GM19240 (cell line): ENCODE measurements around the gene SAMD4A.
"Not testable (repeated sequence)": the region's sequence is repeated elsewhere in the genome, so short reads cannot be mapped to it uniquely, and the experiment has no call there.

Source experiments
- DNase-seq: peaks from one replicate; pipeline ENCODE4 v3.0.0; 2011; ENCODE audit warnings: low spot score; ENCODE audit not compliant: insufficient read length

The SAMD4A gene

DNA sequence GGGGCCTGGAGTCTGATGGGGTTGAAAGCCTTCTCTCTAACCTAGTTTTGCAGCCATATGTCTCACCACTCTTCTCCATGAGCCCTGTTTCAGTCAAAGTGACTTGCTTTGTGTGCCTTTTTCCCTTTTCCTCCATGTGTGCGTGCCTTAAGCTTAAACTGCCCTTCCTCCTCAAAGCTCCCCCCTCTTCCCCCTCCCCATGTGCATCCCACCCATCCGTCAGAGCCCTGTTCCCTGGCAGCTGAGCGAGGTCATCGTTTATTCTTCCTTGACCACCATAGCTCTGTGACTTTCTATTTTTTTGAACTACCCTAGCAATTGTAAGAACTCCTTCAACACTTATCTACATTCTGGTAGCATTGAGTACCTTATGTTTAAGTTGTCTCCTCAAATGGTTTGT lies 24.9 kb downstream of the SAMD4A start:
- DNase-seq = no peak

DNA sequence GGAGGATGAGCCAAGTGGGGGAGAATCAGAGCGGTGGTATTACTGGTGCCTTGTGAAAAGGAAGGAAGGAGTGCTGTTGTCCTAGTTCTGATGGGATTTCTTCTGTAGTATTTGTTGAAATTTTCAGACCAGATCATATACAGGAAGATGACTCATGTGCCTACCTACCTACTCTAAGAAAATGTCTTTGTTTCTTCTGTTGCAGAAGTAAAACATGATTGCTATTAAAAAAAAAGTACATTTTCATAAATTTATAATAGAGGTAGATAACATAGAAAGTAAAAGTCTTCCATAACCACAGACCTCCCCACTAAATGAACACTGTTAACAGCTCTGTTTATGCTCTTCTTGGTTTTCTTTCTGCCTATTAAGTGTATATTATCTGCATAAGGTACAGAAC lies 26.9 kb downstream of the SAMD4A start:
- no peak for DNase-seq

DNA sequence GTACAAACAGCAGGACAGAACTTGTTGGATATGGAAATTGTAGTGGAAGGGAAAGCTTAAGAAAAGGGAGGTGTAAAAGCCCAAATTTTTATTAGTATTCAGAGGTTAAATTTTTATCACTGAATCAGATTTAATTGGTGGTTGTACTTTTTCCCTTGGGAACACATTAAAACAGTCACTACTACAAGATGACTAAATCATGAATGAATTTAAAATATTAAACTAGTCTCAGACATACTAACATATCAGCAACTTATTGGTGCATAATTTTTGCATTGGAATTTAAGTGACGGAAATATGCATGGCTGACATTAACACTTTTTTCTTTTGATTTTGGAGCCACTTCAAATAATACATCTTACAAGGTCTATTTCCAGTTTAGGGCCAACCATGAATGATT lies 27.6 kb downstream of the SAMD4A start:
- DNase-seq = no peak

DNA sequence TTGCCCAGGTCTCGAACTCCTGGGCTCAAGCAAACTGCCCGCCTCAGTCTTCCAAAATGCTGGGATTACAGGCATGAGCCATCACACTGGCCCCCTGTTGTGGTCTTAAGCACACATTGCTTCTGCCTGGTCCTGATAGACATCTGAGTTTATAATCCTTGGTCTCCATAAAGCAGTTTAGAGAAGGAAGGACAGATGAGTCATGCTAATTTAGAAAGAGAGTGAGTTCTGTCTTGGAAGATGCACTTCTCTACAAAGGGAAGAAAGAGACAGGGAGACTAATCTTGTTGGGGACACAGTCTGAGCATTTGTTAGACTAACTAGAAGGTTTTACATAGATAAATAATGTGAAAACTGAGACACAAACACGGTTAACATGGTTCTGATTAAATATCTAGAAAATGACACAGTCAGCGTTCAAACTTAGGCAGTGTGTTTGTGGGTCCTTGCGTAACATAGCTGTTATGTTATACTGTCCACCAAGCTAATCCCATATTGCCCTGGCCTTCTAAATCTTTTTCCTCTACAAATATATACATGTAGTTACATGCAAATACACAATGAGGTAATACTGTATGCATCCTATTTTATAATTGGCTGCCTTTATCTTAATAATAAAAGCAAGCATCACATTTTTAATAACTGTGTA lies 31.0 kb downstream of the SAMD4A start:
- DNase-seq = no peak

DNA sequence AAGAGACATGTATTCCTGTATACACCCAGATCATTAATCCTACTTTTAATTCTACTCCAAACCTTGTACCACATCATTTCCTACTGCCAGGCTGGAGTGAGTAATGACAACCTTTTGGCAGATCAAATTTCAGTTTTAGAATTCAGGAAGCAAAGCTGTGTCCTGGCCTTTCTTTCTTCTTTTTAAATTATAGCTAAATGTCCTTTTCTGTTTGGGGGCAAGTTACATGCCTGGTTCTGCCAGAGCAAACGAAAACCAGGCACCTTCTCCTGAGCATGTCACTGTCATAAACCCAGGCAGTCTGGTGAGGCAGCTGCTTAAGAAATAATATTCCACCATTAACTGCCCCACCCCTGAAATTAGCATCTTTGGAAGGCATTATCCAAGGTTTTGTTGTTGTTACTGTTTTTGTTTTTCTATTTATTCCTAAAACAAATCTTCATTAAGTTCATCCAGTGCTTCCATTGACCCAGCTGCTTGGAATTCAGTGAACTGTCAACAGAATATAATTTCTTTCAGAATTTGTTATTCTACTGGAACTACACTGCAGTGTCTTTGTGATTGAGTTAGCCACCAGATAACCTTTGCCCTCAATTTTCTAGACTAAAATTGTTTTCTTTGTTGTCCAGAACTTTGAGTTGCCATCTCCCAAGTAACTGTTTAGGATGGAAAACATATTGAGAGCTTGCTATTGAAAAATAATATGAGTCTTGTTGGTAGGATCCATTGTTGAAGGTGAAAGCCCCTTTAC lies 33.2 kb downstream of the SAMD4A start:
- no peak for DNase-seq

DNA sequence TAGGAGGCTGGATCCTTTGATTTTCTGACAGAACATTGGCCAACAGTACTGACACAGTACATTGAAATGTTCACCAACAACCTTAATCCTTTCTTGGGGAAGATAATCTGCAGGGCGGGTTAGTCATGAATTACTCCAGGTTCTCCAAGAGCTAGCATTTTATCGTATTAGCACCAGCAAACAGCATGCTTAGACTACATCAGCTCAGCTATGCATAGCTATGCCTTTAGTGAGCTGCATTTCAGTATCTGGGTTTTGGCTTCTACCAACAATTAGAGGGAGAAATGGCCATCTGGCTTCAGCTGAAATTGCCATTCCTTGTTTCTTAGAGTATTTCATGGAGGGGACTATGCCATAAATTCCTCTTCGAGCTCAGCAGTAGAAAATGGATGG lies 33.8 kb downstream of the SAMD4A start:
- DNase-seq = no peak

DNA sequence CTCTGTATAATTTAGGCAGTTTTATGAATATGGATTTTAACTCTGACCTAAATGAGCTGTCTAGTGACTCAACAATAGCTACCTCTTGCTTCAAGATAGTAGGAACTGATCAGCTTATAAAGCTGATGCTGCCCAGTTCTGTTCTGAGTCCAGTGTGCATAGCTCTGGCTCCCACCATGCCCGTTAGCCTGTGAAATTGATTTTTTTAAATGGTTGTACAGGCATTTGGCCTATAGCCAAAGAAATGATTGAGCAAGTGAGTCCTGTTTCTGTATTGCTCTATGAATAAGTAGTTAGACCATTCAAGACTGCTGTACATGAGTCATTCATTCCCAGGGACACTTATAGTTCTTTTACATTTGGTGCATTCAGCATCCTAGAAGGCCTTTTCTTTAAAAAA lies 36.4 kb downstream of the SAMD4A start:
- no peak for DNase-seq

DNA sequence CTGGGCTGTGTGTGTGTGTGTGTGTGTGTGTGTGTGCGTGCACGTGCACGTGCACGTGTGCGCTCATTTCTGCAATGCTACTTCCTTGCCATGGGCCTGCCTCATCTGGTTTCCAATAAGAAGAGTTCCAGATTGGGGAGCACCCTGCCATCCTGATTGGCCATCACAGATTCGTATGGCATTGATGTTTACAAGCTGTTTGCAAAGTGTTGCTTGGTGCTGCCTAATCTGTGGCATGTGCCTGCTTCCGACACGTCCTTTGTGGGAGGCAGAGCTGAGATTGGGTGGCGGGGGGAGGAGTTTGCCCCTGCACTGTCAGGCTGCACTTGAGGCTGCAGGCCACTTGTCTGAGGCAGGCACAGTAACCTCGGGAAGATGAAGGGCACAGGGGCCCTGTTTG lies 39.2 kb downstream of the SAMD4A start:
- no peak for DNase-seq

DNA sequence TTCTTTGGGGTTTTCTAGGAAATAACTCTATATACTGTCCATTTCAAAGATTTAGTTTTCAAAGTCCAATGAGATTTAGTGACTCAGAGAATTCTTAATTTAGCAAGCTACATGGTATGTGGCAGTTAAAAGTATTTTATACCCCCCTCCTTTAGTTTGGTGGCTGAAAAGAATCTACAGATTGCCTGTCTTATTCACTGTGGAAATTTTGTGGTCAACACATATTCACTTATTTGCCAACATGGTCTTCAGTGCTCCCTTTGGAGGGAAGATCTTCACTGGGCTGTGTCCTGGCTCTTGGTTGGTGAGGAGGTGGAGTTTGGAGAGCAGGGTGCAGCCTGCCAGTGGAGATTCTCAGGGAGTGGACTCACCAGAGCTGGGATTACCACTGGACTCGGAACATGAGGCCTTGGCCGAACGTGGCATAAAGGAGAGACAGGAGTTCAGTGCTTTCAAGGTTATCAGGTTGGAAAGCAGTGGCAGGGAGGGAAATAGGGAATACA lies 39.8 kb downstream of the SAMD4A start:
- no peak for DNase-seq

DNA sequence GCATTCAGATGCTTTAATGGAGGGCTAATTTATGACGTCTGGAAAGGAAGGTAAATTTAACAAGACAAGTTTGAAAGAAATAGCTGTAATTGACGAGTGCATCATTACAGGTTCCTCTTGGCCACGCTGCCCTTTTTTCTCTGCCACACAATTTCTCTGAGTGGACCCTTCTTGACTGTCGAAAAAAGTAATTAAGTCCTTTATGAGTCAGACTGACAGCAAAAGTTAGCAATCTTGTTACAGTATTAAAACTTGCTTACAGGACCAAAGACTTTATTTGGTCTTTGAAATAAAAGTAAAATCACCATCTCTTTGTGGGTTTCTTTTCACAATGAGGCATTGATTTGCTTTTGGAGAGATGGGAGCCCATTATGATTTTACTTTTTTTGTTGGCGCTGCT lies 42.6 kb downstream of the SAMD4A start:
- no peak for DNase-seq

DNA sequence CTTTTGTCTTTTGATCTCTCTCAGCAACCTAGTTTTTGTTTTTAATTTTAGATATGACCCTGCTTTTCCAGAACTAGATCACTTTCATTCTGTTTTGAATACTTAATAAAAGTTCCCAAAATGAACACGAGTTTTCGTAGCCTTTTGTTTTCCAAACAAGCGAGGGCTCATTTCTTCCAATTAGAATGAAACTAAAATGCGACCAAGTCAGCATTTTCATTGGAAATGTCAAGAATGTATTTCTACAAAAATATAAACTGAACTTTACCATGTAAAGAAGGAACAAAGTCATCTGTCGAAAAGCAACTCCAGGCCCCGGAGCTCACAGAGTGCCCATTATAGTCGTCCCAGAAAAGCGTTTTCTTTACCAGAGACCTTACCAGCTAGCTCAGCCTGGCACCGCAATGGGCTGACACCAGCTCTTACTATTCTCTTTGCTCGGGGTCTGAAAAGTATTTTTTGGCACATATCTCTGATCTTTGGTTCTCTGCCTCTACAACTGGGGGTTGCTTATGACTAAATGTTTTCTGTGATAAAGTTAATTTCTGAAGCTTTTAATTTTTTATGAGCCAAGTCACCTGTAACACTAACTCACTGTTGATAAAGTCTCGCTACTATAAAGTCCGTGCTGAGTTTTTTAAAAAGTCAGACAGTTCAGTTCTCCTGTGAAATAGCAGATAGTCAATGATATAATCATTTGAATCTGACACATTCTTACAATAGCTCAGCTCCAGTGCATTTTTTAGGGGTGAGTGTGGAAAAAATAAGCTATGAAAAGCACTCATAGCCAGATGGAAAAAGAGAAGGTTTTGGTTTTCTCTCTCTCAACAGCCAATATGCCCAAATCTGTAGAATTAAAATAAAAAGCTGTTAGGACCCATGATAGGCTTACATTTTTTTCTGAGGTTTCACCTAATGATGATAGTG lies 43.4 kb downstream of the SAMD4A start:
- DNase-seq = no peak

DNA sequence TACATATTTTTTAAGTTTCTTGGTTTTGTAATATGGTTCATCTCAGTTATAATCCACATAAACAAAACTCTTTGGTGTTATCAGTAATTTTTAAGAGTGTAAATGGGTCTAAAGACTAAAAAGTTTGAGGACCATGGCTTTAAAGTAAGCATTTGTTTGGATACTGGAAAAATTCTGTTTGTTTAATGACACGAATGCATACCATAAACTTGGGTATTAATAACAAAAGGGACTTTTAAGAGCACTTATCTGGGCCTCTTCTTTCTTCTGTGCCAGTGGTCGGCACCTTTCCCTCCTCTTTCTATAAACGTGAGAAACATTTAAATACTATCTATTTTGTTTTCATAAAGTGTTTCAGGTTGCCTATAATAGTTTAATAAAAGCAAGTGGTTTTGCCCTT lies 47.4 kb downstream of the SAMD4A start:
- no peak for DNase-seq

DNA sequence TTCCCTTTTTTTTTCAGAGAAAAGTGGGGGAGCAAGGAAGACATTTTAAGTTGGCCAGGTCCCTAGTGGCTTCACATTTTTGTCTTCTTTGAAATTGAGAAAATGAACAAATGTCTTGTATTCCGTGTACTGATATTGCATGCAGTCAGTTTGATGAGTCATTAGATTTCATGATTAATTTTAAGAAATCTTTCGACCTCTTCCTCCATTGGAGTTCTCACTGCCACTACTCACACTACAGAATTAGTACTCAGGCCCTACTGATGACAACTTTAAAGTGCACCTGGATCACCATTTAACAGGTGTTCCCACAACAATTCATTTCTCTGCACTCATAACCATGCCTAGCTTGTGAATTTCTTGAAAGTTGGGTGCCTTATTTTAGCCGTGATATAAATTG lies 50.5 kb downstream of the SAMD4A start:
- DNase-seq = no peak

DNA sequence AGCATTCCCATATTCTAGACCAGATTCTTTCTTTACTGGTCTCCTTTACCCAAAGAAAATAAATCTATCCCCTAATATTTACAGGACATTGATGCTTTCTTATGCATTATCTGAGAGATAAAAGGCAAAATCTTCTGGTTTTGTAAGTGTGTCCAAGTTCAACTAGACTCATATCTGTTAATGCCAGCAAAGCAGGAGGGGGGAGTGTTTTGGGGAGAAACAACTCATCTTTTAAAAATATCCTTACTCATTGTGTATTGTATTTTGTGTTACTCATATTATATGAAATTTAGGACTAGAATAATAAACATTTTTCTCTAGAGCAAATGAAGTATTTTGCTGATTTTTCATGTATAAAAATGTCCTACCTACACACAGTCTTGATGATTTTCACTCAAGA lies 54.8 kb downstream of the SAMD4A start:
- DNase-seq = no peak

DNA sequence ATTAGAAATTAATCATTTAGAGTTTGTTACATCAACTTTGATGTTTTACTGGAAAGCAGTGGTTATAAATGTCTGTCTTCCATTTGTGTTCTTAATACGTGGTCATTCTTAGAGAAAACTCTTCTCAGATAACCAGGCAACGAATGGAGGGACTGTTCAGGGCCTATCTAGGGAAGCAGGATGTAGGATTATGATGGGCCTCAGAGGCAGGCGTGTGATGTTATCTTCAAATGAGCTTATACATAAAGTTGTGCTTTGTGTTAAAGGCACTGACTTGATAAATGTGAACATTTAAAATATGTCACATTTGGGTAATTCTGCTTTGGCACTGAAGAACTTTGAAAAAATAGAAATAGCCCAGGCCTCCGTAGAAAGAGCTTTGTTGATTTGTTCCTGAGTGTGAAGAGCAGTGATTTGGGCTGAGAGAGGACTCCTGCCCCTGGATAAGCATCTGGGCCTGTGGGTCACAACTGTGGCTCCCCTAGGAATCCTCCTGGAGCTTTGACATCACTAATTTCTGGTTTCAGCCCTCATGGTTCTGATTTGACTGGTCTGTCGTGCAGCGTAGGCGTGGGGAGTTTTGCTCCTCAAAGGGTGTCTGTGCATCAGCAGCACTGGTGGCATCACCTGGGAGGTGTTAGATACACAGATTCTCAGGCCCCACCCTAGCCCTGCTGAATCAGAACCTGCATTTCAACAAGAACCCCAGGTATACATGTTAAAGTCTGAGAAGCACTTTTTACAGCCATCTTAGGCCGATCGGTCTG lies 55.4 kb downstream of the SAMD4A start:
- peak; percentile 51 for DNase-seq

DNA sequence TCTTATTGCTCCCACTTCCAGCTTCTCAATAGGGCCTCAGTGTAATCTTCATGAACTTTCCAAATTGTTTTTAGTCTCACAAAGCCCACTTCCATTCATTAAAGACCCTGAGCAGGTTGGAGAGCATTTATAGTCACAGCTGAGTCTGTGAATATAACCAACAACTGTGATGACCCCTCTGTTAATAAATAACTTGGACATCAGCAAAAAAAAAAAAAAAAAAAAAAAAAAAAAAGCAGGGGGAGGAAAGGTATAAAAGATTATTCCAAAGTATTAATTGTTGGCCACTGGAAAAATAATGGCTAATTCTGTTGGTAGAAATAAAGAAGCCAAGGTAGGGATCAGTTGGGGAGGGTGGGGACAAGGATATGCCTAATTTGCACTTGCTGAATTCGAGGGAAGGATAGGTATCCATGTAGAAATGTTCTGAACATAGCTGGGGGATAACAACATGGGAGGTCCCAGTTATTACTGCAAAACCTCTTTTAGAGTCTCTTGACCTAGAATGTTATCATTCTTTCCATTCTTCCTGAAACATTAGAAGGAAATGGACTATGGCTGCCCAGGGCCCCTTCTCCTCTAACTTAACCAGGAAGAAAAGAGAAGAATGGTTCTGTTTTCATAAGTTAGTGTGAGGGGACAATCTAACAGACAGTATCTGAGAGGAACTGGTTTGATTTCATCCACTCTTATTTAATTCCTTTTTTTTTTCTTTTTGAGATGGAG lies 56.5 kb downstream of the SAMD4A start:
- no peak for DNase-seq

DNA sequence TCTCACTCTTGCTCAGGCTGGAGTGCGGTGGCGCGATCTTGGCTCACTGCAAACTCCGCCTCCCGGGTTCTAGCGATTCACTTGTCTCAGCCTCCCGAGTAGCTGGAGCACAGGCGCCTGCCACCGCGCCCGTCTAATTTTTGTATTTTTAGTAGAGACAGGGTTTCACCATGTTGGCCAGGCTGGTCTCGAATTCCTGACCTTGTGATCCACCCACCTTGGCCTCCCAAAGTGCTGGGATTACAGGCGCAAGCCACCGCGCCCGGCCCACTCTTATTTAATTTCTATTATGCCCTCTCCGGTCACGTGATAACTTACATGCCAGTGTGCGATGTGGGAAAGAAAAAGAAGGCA lies 57.1 kb downstream of the SAMD4A start:
- DNase-seq = not testable (repeated sequence)

DNA sequence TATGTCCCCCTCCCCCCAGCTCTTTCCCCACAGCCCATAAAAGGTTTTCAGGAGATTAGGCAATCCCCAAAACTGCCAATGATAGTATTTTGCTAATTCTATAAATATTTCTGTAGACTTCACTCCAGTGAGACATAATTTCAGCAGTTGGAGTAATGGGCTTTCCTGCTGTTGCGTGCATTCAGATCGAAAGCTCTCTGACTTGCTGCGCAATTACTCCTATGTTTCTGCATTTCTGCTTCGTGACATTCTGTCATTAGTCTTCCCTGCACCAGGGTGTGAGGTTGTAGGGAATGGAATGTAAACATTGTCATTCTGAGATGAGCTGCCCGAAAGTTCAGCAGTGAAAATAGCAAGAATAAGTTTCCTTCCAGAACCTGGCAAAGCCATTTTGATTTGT lies 58.2 kb downstream of the SAMD4A start:
- no peak for DNase-seq

DNA sequence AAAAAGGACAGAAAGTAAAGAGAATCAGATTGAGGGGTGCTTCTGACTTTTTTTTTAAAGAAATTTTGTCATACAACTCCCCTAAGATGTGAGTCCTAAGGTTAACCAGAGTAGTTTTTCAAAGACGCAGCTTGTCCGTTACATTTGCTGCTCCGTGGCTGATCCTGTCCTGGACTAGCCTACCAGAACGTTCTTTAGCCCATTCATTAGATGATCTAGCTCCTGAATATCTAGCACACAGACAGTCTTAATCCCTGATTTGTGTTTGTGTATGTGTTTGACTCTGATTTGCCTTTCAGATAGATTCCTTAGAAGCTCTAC lies 60.3 kb downstream of the SAMD4A start:
- DNase-seq = no peak

DNA sequence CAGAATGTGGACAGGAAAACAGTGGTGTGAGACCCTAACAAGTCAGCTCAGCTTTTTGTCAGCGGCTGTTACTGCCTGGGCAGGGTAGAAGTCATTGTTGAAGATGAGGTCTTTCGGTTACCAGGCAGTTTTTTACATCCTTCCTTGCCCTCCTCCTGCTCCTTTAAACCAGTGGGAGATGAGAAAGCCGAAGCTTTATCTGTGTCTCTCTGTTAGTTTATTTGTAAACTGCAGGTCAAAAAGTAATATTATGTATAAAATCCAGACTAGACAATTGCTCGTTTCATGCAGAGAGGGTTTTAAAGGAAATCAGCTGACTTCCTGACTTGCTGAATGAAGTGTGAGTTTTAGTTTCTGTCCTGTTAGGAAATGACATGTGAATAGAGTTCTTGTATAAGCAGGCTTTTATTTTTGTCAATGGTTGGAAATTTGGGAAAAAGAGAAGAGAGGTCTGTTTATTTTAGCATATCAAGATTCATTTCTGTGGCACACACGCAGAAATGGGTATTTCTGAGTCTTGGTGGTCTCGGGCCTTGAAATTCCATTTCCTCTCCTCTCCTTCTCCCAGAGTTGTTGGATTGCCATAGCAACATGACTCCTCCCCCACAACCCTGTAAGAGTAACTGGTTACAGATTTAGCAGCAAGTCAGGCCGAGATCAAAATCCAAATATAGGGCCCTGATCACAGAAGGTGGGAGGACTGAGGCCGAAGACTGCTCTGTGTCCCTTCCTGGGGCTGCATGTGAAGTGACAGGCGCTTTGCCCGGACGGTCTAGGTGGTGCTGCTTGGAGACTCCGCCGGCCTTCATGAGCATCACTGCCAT lies 60.8 kb downstream of the SAMD4A start:
- peak; percentile 19 for DNase-seq
